GM18508 (cell line): ENCODE measurements around the gene SBNO1.

Experiments used
- ATAC-seq: cut with Tn5 transposase; IDR thresholded peaks from one replicate; pipeline ENCODE4 v1.9.1; 2021; ENCODE audit warnings: moderate number of reproducible peaks; ENCODE audit not compliant: insufficient read depth, unreplicated experiment

Gene SBNO1

GRCh38 chr12:123278101-123278627 is 86.5 kb downstream of the SBNO1 start:
- ATAC-seq, result no peak

- no peak for ATAC-seq
Observed at GRCh38 chr12:123273166-123273565, 91.5 kb downstream of the SBNO1 start.

GRCh38 chr12:123271001-123271668 is 93.5 kb downstream of the SBNO1 start:
- ATAC-seq, result no peak

GRCh38 chr12:123270214-123271000 is 94.2 kb downstream of the SBNO1 start:
- ATAC-seq, result no peak

- no peak for ATAC-seq
Observed at GRCh38 chr12:123269896-123270213, 94.8 kb downstream of the SBNO1 start.

- ATAC-seq, result no peak
Observed at GRCh38 chr12:123269395-123269892, 95.2 kb downstream of the SBNO1 start.

GRCh38 chr12:123268850-123269249 is 95.8 kb downstream of the SBNO1 start:
- ATAC-seq, result no peak

- ATAC-seq, result no peak
Observed at GRCh38 chr12:123267991-123268843, 96.4 kb downstream of the SBNO1 start.

- ATAC-seq, result no peak
Observed at GRCh38 chr12:123267335-123267920, 97.2 kb downstream of the SBNO1 start.

GRCh38 chr12:123266679-123267277 is 97.9 kb downstream of the SBNO1 start:
- ATAC-seq, result no peak

- no peak for ATAC-seq
Observed at GRCh38 chr12:123265851-123266678, 98.6 kb downstream of the SBNO1 start.

GRCh38 chr12:123264642-123265041 is 100.0 kb downstream of the SBNO1 start:
- ATAC-seq, result no peak

GRCh38 chr12:123263196-123263817 is 101.3 kb downstream of the SBNO1 start:
- no peak for ATAC-seq

- ATAC-seq, result no peak
Observed at GRCh38 chr12:123261196-123261595, 103.5 kb downstream of the SBNO1 start.

- no peak for ATAC-seq
Observed at GRCh38 chr12:123260081-123260480, 104.6 kb downstream of the SBNO1 start.

GRCh38 chr12:123258593-123258992 is 106.1 kb downstream of the SBNO1 start:
- no peak for ATAC-seq

GRCh38 chr12:123254853-123255446 is 109.7 kb downstream of the SBNO1 start:
- no peak for ATAC-seq
